Left lung (tissue), 10 donors: ENCODE data around the gene PAFAH2. TPM values are rescaled to one million over a fixed set of nuclear protein-coding genes. Genes with fewer than 3 reads are reported as not detected.

Experiments
- ATAC-seq: fragments of 200-7000 bp; cut with Tn5 transposase; one replicate; pipeline ENCODE4 v1.9.1; 2020; ENCODE audit warnings: moderate library complexity
- DNase-seq, 4 donors: peaks; one replicate each; pipeline ENCODE4 v3.0.0-alpha.2; 2013 to 2020
- H3K27ac ChIP-seq, 2 donors: fragments of 200-600 bp; sonication (generic) in 1 of 2; one replicate each; pipeline versions ENCODE4 v1.5.0 to v1.8.0; 2020 to 2021
- H3K27me3 ChIP-seq, 2 donors: fragments of 200-600 bp; sonication (generic) in 1 of 2; one replicate each; pipeline versions ENCODE4 v1.5.0 to v1.8.0; 2020 to 2021
- H3K36me3 ChIP-seq, 2 donors: fragments of 200-600 bp; sonication (generic) in 1 of 2; one replicate each; pipeline versions ENCODE4 v1.5.0 to v1.8.0; 2020 to 2021
- H3K4me1 ChIP-seq, 2 donors: fragments of 200-600 bp; one replicate each; pipeline ENCODE4 v1.8.0; 2021
- H3K4me3 ChIP-seq, 2 donors: fragments of 200-600 bp; sonication (generic) in 1 of 2; one replicate each; pipeline versions ENCODE4 v1.5.0 to v1.8.0; 2020 to 2021; ENCODE audit warnings: mild to moderate bottlenecking in 1 of 2
- H3K9me3 ChIP-seq, 2 donors: fragments of 200-600 bp; sonication (generic) in 1 of 2; one replicate each; pipeline versions ENCODE4 v1.5.0 to v1.8.0; 2020 to 2021
- CTCF ChIP-seq, 2 donors: fragments of 200-600 bp; sonication (generic) in 1 of 2; IDR thresholded peaks; one replicate each; pipeline versions ENCODE4 v1.5.0 to v1.8.0; 2021; ENCODE audit warnings: antibody characterized with exemption in 2 of 2
- intact Hi-C, 2 donors: fragments of 100-400 bp; cut with DNase I; formaldehyde crosslinking; loops; one replicate each; pipeline versions ENCODE4 v1.11.2 to v1.14.2; 2022
- polyA plus RNA-seq, 6 donors: library from polyadenylated mRNA; unstranded; fragments of 120-200 nt; gene quantifications; one replicate each; pipeline ENCODE4 v1.2.1, GENCODE V29; 2013; ENCODE audit not compliant: insufficient read length in 6 of 6
- total RNA-seq, 2 donors: library from RNA; stranded (reverse); fragmentation: NEBNext Ultra II Directional; extraction: Animal tissue kit (Norgen Biotek cat#: 25700); gene quantifications; one replicate each; pipeline ENCODE4 v1.2.1, GENCODE V29; 2021
- donor health status: DM: no; HTN: yes; CAD: no.
- donor health status: DM: no; HTN: no; CAD: no.

The PAFAH2 gene
- total and polyA plus RNA-seq, 8 donors, result 11.7 to 25.2 (median 13.5) TPM

DNA sequence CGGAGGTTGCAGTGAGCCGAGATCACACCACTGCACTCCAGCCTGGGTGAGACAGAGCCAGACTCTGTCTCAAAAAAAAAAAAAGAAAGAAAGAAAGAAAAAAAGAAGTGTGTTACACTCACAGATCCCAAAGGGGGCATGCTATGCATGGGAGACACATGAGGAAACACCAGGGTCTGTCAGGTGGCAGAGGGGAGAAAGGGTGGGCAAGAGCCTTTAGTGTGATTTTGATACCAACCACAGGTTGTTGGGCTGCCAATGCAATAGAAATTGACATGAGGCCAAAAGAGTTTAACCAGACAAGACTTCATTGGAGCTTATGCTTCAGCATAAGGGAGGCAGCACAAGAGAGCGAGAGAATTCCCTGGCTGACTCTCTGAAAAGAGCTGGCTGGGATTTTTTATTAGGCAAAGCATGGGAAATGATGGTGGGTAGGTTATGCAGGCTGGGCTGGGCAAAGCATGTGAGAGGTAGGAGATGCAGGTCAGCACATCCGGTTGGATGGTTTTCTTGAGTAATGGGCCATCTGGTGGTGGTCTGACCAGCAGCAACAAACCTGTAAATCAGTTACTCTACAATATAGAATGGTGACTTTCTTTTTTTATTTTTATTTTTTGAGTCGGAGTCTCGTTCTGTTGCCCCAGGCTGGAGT, 12.1 kb upstream of the PAFAH2 start:
- TF ChIP-seq CTCF (IDR thresholded peaks at IDR 0.05), result no peak
- ATAC-seq (no peak), DNase-seq (no peak)
- Histone ChIP-seq H3K9me3 (no peaks in the 10 kb centered on the region), H3K27me3 (no peaks in the 10 kb centered on the region), H3K4me3 (no peak overlapping the region), H3K36me3 (no peaks in the 10 kb centered on the region), H3K27ac (no peak overlapping the region), H3K4me1 (peaks cover 0 to 5% of the 10 kb centered on the region in 2 donors)
- intact Hi-C loops, result no loop called here

- Histone ChIP-seq H3K4me1 (no peaks in the 10 kb centered on the region), H3K27me3 (no peaks in the 10 kb centered on the region), H3K36me3 (no peaks in the 10 kb centered on the region), H3K9me3 (no peaks in the 10 kb centered on the region), H3K4me3 (no peak overlapping the region), H3K27ac (no peak overlapping the region)
- intact Hi-C loops, result no loop called here
- no peak for TF ChIP-seq CTCF (IDR thresholded peaks at IDR 0.05)
- DNase-seq (no peak), ATAC-seq (no peak)
Observed at GRCh38 chr1:26006710-26007109, 8.8 kb upstream of the PAFAH2 start.

DNA sequence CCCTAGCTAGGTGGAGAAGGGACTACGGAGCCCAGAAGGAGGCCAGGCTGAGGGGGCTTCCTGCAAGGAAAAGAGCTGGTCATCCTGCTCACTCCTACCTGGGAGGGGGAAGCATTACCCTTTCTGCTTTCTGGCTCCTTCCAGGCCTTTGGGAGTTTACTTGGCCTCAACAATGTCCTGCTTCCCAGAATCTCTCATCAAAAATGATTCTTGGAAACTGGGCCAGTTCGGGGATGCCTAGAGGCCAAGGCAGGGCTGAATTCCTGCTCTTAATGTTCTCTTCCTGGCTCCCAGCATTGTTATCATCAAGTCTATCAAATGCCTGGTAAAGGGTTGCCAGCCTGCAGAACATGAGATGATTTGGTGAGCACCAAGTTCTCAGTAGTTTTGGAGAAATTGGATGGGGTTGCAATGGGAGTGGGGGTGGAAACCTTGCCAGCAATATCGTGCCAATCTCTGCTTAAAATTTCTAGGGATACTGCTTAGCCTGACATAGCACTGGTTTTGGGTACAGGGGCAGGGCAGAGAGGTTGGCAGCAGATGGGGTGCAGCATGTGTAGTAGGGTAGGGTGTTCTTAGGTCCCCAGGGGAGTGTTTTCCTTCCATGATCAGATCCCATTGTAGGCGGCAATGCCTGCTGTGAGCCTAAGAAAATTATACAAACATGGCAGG, 7.7 kb upstream of the PAFAH2 start:
- Histone ChIP-seq H3K9me3 (no peaks in the 10 kb centered on the region), H3K27me3 (no peaks in the 10 kb centered on the region), H3K27ac (no peak overlapping the region), H3K4me1 (no peaks in the 10 kb centered on the region), H3K36me3 (no peaks in the 10 kb centered on the region), H3K4me3 (no peak overlapping the region)
- ATAC-seq, result no peak
- TF ChIP-seq CTCF (IDR thresholded peaks at IDR 0.05), result no peak
- intact Hi-C loops, result no loop called here
- no peak for DNase-seq

DNA sequence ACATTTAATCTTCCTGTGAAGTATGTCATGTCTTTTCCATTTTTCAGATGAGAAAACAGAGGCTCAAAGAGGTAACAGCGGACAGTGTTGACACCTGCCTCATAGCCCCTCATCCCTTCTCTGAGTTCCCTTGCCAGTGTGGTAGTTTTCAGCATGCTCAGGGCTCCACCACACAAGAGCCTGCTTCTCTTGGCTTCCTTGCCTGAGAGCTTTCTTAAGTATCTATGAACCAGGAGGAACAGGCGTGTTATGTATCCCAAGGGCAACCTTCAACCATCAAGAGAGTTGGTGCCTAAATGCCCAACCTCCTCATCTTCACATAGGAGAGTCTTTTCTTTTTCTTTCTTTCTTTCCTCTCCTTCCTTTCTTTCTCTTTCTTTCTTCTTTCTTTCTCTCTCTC, 5.9 kb upstream of the PAFAH2 start:
- no peak for TF ChIP-seq CTCF (IDR thresholded peaks at IDR 0.05)
- Histone ChIP-seq H3K27ac (no peak overlapping the region), H3K27me3 (no peaks in the 10 kb centered on the region), H3K36me3 (no peaks in the 10 kb centered on the region), H3K4me1 (peaks cover 0 to under 1% of the 10 kb centered on the region in 2 donors), H3K4me3 (no peak overlapping the region), H3K9me3 (no peaks in the 10 kb centered on the region)
- intact Hi-C loops, result no loop called here
- DNase-seq (no peak), ATAC-seq (no peak)

GRCh38 chr1:26003262-26003661, 5.4 kb upstream of the PAFAH2 start:
- intact Hi-C loops, result no loop called here
- Histone ChIP-seq H3K9me3 (no peaks in the 10 kb centered on the region), H3K4me1 (peaks cover 0 to 6% of the 10 kb centered on the region in 2 donors), H3K27ac (no peak overlapping the region), H3K4me3 (no peak overlapping the region), H3K36me3 (no peaks in the 10 kb centered on the region), H3K27me3 (no peaks in the 10 kb centered on the region)
- DNase-seq (no peak), ATAC-seq (no peak)
- TF ChIP-seq CTCF (IDR thresholded peaks at IDR 0.05), result no peak
